Uterus (tissue), 4 donors: ENCODE results near the gene TF. TPM values are rescaled to one million over a fixed set of nuclear protein-coding genes. Genes with fewer than 3 reads are reported as not detected.

Experiments used
- DNase-seq, 2 donors: peaks; one replicate each; pipeline ENCODE4 v3.0.0-alpha.2; 2019 to 2020
- H3K27ac ChIP-seq, 2 donors: fragments of 200-600 bp; sonication (generic); 1 replicate in 1 of 2; 2 replicates in 1 of 2; pipeline ENCODE4 v1.5.1; 2016 to 2018
- H3K27me3 ChIP-seq, 2 donors: fragments of 200-600 bp; sonication (generic); one replicate each; pipeline ENCODE4 v1.5.1; 2018 to 2019; ENCODE audit warnings: control low read depth in 1 of 2
- H3K36me3 ChIP-seq, 2 donors: fragments of 200-600 bp; sonication (generic); one replicate each; pipeline ENCODE4 v1.5.1; 2019; ENCODE audit warnings: control low read depth in 1 of 2
- H3K4me1 ChIP-seq, 2 donors: fragments of 200-600 bp; sonication (generic); one replicate each; pipeline ENCODE4 v1.5.1; 2018 to 2019; ENCODE audit warnings: control low read depth in 1 of 2
- H3K4me3 ChIP-seq, 2 donors: fragments of 200-600 bp; sonication (generic); 1 replicate in 1 of 2; 2 replicates in 1 of 2; pipeline ENCODE4 v1.5.1; 2018 to 2019; ENCODE audit warnings: mild to moderate bottlenecking in 1 of 2
- H3K9me3 ChIP-seq, 2 donors: fragments of 200-600 bp; sonication (generic); one replicate each; pipeline ENCODE4 v1.5.1; 2019; ENCODE audit warnings: control low read depth in 1 of 2
- POLR2A ChIP-seq, 2 donors: fragments of 450-650 bp; IDR thresholded peaks; one replicate each; pipeline ENCODE4 v1.6.1; 2016; ENCODE audit warnings: antibody characterized with exemption in 2 of 2, mild to moderate bottlenecking in 1 of 2, moderate library complexity in 1 of 2
- intact Hi-C: fragments of 100-400 bp; cut with DNase I; formaldehyde crosslinking; loops from one replicate; pipeline ENCODE4 v1.15.1; 2023; ENCODE audit warnings: low total_unique reads
- total RNA-seq, 4 donors: library from RNA; depleted of rRNA in 3 of 4; stranded (reverse); fragments of >200 nt in 3 of 4; gene quantifications; one replicate each; pipeline versions ENCODE4 v1.1.0 to v1.2.4, GENCODE V29; 2014 to 2023
- TF ChIP-seq, protein P1 (sequence below), 4 experiments: fragments of 200-600 bp in 2 of 4; fragments of 450-650 bp in 2 of 4; sonication (generic) in 2 of 4; IDR thresholded peaks; one replicate each; pipeline ENCODE4 v1.5.1; 2016 to 2019; ENCODE audit warnings: antibody characterized with exemption in 4 of 4, mild to moderate bottlenecking in 2 of 4, moderate library complexity in 1 of 4
- donor health status: DM: yes; HTN: yes; CAD: no.

TF gene
- total RNA-seq: 1 to 10 TPM in 2 of 4 donors, not detected in 2; 1.7 to 6.1 TPM

GRCh38 chr3:133745981-133746711 is at the start of gene TF:
TSS of gene TF (plus strand) at chr3:133746393. CDS start at chr3:133746441, 48 bp downstream.
- Histone ChIP-seq H3K4me1 (no peaks in the 10 kb centered on the region), H3K36me3 (no peaks in the 10 kb centered on the region), H3K27ac (no peak within 1 kb of the TSS), H3K9me3 (no peaks in the 10 kb centered on the region), H3K27me3 (no peaks in the 10 kb centered on the region), H3K4me3 (no peak within 1 kb of the TSS)
- TF ChIP-seq, protein P1, sequence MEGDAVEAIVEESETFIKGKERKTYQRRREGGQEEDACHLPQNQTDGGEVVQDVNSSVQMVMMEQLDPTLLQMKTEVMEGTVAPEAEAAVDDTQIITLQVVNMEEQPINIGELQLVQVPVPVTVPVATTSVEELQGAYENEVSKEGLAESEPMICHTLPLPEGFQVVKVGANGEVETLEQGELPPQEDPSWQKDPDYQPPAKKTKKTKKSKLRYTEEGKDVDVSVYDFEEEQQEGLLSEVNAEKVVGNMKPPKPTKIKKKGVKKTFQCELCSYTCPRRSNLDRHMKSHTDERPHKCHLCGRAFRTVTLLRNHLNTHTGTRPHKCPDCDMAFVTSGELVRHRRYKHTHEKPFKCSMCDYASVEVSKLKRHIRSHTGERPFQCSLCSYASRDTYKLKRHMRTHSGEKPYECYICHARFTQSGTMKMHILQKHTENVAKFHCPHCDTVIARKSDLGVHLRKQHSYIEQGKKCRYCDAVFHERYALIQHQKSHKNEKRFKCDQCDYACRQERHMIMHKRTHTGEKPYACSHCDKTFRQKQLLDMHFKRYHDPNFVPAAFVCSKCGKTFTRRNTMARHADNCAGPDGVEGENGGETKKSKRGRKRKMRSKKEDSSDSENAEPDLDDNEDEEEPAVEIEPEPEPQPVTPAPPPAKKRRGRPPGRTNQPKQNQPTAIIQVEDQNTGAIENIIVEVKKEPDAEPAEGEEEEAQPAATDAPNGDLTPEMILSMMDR (IDR thresholded peaks at IDR 0.05): no peak
- TF ChIP-seq POLR2A (IDR thresholded peaks at IDR 0.05): no peak
- intact Hi-C loops: no loop called here
- DNase-seq: no peak

GRCh38 chr3:133697960-133698359 is 48.2 kb upstream of the TF start:
- H3K4me1 ChIP-seq: no peaks in the 10 kb centered on the region
- no peaks in the 10 kb centered on the region for H3K27me3 ChIP-seq
- TF ChIP-seq, protein P1 (IDR thresholded peaks at IDR 0.05): no peak
- TF ChIP-seq POLR2A (IDR thresholded peaks at IDR 0.05): no peak
- H3K4me3 ChIP-seq: no peak overlapping the region
- DNase-seq: no peak
- H3K36me3 ChIP-seq: no peaks in the 10 kb centered on the region
- H3K9me3 ChIP-seq: no peaks in the 10 kb centered on the region
- intact Hi-C loops: no loop called here
- no peak overlapping the region for H3K27ac ChIP-seq

DNA sequence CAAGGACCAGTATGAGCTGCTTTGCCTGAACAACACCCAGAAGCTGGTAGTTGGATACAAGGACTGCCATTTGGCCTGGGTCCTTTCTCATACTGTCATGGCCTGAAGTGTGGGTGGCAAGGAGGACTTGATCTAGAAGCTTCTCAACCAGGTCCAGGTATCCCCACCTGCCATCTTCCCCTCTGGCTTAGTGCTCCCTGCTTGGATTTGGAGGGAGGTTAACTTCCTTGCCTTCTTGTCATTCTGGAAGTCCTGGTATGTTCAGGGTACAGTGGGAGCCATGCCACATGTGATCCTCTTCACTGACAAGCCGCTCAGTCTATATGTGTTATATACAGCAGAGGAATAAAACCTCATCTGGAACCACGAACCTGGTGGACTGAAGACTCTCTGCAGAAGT is 46.7 kb upstream of the TF start:
- Histone ChIP-seq H3K27ac (no peak overlapping the region), H3K4me3 (no peak overlapping the region), H3K27me3 (no peaks in the 10 kb centered on the region), H3K9me3 (no peaks in the 10 kb centered on the region), H3K4me1 (no peaks in the 10 kb centered on the region), H3K36me3 (no peaks in the 10 kb centered on the region)
- TF ChIP-seq, protein P1 (IDR thresholded peaks at IDR 0.05): no peak
- no peak for TF ChIP-seq POLR2A (IDR thresholded peaks at IDR 0.05)
- intact Hi-C loops: no loop called here
- no peak for DNase-seq

- Histone ChIP-seq H3K27me3 (no peaks in the 10 kb centered on the region), H3K9me3 (no peaks in the 10 kb centered on the region), H3K4me3 (no peak overlapping the region), H3K27ac (no peak overlapping the region), H3K36me3 (no peaks in the 10 kb centered on the region), H3K4me1 (no peaks in the 10 kb centered on the region)
- no peak for DNase-seq
- no peak for TF ChIP-seq POLR2A (IDR thresholded peaks at IDR 0.05)
- TF ChIP-seq, protein P1 (IDR thresholded peaks at IDR 0.05): no peak
- intact Hi-C loops: no loop called here
Observed at GRCh38 chr3:133699903-133700302, 46.3 kb upstream of the TF start.

DNA sequence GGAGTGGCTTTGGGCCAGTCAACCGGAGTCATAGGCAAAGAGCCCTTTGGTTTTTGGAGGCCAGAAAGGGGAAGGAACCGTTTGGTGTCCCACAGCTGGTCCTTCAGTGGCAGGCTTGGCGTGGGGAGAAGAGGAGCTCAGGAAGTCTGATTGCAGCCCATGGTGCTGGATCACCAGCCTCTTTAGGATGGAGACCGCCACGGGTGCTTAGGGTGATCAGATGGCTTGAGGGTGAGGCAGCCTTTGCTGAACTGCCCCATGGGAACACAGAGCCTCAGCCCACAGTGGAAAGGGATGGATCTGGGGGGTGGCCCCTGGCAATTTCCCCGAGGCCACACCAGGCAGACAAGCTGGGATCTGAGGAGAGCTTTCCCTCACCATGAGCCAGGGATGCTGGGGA is 45.8 kb upstream of the TF start:
- no peaks in the 10 kb centered on the region for H3K4me1 ChIP-seq
- no peaks in the 10 kb centered on the region for H3K36me3 ChIP-seq
- no peak overlapping the region for H3K4me3 ChIP-seq
- H3K27ac ChIP-seq: no peak overlapping the region
- no peaks in the 10 kb centered on the region for H3K9me3 ChIP-seq
- no peak for TF ChIP-seq POLR2A (IDR thresholded peaks at IDR 0.05)
- TF ChIP-seq, protein P1 (IDR thresholded peaks at IDR 0.05): no peak
- H3K27me3 ChIP-seq: no peaks in the 10 kb centered on the region
- DNase-seq: no peak
- intact Hi-C loops: no loop called here
